NCI-H774 (cell line): ENCODE data around the gene ZNF629.

Source experiments
- DNase-seq: peaks from one replicate; lab custom pipeline; 2025; lab: John Stamatoyannopoulos, UW

The ZNF629 gene

DNA sequence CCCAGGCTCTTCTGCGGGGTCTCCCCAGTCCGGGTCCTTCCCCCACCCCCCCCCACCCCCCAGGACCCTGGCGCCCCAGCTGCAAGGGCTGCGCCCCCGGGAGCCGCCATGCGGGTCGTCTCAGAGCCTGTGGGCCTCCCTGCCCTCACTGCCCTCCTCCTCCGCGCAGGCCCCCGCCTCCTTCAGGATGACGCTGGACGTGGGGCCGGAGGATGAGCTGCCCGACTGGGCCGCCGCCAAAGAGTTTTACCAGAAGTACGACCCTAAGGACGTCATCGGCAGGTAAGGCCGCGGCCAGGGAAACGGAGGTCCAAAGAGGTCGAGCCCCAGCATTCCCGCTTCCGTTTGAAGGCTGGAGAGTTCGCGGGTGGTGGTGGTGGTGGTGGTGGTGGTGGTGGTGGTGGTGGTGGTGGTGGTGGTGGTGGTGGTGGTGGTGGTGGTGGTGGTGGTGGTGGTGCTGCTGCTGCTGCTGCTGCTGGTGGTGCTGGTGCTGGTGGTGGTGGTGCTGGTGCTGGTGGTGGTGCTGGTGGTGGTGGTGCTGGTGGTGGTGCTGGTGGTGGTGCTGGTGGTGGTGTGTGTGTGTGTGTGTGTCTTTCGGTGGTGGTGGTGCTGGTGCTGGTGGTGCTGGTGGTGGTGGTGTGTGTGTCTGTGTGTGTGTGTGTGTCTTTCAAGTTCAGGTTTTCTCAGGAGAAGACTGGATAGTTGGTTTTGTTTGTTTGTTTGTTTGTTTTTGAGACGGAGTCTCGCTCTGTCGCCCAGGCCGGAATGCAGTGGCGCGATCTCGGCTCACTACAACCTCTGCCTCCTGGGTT lies 38.2 kb downstream of the ZNF629 start:
- DNase-seq: no peak

DNA sequence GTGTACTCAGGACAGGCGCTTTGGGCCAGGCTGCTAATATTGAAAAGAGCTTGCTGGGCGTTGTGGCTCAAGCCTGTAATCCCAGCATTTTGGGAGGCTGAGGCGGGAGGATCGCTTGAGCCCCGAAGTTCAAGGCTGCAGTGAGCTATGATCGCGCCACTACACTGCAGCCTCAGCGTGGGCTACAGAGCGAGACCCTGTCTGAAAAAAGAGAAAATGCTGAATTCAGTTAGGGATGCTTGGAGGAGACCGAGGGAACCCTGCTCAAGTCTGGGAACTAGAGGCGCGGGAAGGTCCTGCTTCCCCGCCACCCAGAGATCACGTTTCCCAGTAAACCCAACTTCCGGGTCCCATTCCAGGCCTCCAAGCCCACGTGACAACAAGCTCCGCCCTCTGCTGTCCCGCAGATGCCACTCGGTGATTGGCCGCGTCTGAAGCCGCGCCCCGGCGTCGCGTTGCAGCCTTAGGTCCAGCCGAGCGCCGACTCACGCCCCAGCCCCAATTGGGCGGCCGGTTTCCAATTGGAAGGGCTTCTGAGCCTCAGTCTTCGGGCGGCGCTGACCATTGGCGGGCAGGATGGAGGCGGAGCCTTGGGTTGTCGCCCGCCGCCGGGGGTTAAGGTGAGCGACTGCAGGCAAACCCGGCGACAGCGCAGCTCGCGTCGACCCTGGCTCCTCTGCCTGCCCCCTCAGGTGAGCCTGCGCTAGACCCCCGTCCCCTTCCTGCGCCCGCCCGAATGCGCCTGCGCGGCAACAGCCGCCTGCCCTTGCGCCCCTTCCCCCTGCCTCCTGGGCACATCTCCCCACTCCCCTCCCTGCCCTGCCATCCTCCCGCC lies 39.0 kb downstream of the ZNF629 start, which contains the start of gene PHKG2:
Gene PHKG2 (plus strand): TSS at position 627 of the 835 bp plus-strand sequence. CDS start 396 bp downstream, outside the sequence.
- peak; percentile 99 for DNase-seq

DNA sequence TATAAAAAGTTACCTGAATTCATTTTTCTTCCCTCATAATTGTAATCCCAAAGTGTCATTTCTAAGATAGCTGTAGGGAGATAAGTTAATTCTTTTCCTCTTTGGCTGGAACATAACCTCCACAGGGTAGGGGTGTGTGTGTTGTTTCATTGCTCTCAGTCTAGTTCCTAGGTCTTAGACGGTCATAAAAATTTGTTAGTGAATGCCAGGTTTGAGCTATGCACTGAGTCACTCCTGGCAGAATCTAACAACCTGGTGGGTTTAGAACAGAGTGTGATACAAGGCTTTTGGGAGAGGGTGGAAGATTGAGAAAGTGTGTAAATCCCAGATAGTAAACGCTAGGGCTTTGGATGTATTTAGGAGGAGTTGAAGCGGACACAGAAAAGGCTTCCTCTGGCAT lies 39.7 kb downstream of the ZNF629 start:
- no peak for DNase-seq

DNA sequence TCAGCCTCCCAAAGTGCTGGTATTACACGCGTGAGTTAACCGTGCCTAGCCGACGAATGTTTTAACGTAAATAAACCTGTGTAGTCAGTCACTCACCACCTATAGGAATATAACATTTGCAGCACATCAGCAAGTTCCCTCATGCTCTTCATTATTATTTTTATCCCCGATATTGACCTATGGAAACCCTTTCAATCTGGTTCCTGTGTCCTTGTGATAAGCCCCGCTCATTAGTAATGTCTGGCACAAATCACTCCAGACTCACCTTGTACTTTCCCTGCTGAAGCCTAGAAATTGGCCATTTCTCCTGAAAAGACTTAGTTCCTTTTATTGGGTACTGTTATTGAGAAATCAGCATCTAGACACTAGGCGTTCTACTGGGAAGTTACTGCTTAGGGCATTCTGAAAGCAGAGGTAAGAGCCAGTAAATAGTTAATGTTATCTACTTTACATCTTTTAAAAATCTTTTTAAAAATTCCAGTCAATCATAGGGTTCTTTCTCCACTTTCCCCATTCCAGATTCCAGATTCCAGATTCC lies 40.3 kb downstream of the ZNF629 start:
- no peak for DNase-seq

DNA sequence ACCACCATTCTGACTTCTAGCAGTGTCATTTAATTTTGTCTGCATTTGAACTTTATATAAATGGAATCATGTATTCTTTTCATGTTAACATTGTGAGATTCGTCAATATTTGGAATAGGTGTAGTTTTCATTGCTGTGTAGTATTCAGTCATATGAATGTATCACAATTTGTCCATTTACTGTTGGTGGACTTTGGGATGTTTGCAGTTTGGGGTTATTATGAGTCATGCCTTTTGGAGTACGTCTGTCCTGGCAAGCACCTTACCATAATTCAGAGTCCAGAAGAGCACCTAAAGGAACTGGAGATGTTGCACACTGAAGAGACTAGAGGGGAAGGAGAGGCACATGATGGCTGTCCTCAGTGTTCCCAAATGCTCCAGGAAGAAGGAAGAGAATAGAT lies 41.9 kb downstream of the ZNF629 start:
- no peak for DNase-seq

DNA sequence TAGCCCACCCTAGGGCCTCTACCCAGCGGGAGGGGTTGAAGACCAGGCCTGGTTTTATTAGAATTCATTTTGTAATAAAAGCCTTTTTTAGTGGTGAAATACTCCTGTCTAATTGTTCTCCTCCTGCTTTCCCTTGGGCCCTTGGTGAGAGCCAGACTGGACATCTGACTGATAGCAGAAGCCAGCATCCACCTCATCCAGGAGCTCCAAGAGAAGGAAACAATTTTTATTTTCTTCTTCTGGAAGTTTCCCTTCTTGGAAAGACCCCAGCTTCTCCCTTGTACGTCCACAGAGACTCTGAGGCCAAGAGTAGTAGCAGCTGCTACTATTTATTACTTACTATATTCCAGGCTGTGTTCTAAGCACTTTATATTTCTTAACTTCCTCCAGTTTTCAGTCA lies 42.8 kb downstream of the ZNF629 start:
- DNase-seq: no peak

DNA sequence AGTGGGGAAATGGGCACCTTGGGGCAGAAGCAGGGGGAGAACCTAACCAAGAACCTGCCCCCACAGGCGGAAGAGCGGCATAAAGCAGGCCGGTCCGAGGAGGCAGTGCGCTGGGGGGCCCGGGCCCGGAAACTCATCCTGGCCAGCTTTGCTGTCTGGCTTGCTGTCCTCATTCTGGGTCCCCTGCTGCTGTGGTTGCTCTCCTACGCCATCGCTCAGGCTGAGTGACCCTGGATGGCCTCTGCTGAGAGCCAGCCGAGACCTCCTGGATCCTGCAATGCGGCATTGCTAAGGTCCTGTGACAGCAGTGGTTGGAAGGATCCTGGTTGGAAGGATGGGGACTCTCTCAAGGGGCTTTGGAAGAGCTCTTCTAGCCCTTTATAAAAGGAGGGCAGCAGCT lies 43.3 kb downstream of the ZNF629 start:
- DNase-seq: no peak

DNA sequence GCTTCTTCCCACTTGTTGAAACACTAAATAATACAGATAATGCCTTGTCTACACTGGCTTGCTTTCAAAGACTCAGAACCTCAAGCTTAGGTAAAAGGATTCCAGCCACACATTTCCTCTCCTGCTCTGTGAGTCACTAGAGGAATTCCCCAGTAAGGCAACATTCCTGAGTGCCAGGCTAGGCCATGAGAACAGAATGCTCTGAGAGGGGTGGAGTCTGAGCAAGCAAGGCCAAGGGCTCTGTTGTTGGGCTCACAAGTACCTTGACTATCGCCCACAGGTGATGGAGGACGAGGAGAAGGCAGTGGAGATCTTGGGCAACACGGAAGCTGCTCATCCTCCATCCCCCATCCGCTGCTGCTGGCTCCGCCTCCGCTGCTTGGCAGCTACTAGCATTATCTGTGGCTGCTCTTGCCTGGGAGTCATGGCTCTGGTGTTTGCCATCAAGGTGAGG lies 45.5 kb downstream of the ZNF629 start:
- no peak for DNase-seq

DNA sequence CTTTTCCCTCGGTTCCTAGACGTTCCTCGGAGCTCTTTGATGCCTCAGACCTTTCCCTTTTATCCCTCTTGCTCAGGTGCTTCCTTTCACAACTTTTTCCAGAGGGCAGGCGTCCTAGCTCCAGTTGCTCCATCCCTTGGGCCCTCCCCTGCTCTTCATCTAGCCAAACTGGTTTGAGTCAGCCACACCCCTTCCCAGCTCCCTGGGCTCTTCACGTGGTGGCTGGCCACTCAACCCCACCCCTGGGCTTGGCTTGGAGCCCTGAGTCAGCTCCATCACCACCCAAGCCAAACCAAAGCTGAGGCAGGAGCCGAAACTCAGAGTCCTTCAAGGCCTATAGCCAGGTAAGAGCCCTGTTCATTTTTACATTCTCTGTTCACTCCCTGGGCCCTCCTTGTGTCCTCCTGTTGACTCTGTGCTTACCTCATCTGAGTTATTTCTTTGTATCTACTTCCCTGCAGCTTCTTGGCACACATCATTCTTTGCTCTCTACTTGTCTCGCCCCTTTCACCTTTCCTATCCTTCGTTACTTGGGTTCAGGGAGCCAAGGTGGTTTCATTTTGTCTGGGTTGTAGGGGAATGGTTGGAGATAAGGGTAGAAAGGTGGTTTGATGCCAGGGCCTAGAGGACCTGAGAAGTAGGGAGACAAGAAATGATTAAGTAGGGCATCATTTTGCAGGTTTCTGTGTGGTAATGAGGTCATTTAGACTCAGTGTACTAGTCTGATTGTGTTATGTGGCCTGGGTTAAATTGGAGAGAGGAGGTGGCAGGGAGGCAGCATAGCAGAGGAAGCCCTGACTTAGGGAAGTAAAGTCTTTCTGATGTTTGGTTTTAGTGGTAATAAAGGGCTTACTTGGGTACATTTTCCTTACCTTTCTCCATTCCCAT lies 46.4 kb downstream of the ZNF629 start:
- peak; percentile 33 for DNase-seq

DNA sequence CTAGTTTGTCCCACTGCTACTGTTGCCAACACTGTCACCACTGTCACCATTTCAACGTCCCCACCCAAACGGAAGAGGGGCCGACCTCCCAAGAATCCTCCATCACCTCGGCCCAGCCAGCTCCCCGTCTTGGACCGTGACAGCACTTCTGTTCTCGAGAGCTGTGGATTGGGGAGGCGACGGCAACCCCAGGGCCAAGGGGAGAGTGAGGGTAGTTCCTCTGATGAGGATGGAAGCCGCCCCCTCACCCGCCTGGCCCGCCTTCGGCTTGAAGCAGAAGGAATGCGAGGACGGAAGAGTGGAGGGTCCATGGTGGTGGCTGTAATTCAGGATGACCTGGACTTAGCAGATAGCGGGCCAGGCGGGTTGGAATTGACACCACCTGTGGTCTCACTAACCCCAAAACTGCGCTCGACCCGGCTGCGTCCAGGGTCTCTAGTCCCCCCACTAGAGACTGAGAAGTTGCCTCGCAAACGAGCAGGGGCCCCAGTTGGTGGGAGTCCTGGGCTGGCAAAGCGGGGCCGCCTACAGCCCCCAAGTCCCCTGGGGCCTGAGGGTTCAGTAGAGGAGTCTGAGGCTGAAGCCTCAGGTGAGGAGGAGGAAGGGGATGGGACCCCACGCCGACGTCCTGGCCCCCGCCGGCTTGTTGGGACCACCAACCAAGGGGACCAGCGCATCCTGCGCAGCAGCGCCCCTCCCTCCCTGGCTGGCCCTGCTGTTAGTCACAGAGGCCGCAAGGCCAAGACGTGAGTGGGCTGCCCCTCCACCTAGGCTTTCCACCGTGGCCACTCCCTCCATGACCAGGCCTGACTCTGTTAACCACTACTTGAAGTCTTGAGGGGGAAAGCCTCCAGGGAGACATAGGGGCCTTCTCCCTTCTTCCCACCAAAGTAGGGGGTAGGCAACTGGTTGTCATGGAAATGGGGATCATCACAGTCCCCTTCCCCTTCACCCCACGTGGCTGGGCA lies 47.7 kb downstream of the ZNF629 start:
- DNase-seq: no peak

DNA sequence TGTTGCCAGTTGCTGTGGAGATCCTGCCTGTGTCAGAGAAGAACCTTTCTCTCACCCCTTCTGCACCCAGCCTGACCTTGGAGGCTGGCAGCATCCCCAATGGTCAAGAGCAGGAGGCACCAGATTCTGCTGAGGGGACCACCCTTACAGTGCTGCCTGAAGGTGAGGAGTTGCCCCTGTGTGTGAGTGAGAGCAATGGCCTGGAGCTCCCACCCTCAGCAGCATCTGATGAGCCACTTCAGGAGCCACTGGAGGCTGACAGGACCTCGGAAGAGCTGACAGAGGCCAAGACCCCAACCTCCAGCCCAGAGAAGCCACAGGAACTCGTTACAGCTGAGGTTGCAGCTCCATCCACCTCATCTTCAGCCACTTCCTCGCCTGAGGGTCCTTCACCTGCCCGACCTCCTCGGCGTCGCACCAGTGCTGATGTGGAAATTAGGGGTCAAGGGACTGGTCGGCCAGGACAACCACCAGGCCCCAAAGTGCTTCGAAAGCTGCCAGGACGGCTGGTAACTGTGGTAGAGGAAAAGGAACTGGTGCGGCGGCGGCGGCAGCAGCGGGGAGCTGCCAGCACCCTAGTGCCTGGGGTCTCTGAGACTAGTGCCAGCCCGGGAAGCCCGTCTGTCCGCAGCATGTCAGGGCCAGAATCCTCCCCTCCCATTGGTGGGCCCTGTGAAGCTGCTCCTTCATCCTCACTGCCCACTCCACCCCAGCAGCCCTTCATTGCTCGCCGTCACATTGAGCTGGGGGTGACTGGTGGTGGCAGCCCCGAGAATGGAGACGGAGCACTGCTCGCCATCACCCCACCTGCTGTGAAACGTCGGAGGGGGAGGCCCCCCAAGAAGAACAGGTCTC lies 49.0 kb downstream of the ZNF629 start:
- no peak for DNase-seq

DNA sequence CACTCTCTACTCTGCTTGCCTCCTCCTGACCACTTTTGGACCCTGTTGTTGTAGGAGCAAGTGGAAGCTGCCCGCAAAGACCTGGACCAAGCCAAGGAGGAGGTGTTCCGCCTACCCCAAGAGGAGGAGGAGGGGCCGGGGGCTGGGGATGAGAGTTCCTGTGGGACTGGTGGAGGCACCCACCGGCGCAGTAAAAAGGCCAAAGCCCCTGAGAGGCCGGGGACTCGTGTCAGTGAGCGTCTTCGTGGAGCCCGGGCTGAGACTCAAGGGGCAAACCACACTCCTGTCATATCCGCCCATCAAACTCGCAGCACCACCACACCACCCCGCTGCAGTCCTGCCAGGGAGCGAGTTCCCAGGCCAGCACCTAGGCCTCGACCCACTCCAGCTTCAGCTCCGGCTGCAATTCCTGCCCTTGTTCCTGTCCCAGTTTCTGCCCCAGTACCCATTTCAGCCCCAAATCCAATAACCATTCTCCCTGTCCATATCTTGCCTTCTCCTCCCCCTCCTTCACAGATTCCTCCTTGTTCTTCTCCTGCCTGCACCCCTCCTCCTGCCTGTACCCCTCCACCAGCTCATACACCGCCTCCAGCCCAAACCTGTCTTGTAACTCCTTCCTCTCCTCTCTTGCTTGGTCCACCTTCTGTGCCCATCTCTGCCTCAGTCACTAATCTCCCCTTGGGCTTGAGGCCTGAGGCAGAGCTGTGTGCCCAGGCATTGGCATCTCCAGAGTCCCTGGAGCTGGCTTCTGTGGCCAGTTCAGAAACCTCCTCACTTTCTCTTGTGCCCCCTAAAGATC lies 49.8 kb downstream of the ZNF629 start:
- no peak for DNase-seq

DNA sequence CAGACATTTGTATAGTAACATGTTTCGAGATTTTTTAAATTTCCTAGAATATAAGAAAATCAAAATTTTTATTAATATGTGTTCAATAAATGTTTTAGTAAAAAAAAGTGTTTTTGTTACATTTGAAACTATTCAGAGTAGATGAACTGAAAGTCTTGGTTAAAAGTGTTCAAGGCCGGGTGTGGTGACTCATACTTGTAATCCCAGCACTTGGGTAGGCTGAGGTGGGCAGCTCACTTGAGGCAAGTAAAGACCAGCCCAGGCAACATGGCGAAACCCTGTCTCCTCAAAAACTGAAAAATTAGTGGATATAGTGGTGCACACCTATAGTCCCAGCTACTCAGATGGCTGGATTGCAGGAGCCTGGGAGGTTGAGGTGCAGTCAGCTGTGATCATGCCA lies 55.6 kb downstream of the ZNF629 start:
- no peak for DNase-seq

DNA sequence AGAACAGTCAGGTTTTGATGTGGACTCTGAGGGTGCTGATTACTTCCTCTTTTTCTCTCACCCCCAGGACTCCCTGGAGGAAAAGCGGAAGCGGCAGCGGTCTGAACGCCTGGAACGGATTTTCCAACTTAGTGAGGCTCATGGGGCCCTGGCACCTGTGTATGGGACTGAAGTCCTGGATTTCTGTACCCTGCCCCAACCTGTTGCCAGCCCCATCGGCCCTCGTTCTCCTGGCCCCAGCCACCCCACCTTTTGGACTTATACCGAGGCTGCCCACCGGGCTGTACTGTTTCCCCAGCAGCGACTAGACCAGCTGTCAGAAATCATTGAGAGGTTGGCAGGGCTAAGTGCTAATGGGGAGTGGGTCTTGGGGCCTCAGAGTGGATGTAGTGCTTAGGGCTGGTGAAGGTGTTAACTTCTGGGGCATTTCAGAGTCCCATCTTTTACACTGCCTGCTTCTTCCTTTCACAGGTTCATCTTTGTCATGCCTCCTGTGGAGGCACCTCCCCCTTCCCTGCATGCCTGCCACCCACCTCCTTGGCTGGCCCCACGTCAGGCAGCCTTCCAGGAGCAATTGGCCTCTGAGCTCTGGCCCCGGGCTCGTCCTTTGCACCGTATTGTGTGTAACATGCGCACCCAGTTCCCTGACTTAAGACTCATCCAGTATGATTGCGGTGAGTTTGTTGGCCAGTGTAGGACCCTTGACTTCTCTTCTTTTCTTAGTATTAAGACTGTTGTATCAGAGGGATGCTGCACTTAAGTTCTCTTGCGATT lies 57.9 kb downstream of the ZNF629 start:
- no peak for DNase-seq
